OCI-LY3 (cell line): ENCODE results near the gene OR2AK2.
"Not testable (repeated sequence)": the region's sequence is repeated elsewhere in the genome, so short reads cannot be mapped to it uniquely, and the experiment has no call there.

Experiments used
- H2AFZ ChIP-seq: fragments of 200-600, 300-600 bp; shearing (Covaris generic); 2 replicates; pipeline ENCODE4 v1.6.0; 2014; ENCODE audit warnings: antibody characterized with exemption, low read depth, low read length
- H3K27ac ChIP-seq: fragments of 200-600, 300-600 bp; sonication (generic); 2 replicates; pipeline ENCODE4 v1.5.1; 2014; ENCODE audit warnings: mild to moderate bottlenecking, low read length, moderate library complexity, mixed read lengths
- H3K27me3 ChIP-seq: fragments of 200-600, 300-600 bp; sonication (generic); 2 replicates; pipeline ENCODE4 v1.6.1; 2014; ENCODE audit warnings: low read depth, low read length, mixed read lengths
- H3K36me3 ChIP-seq: fragments of 200-600, 300-600 bp; sonication (generic); replicated peaks from 2 replicates; pipeline ENCODE3; 2014; ENCODE audit warnings: low read depth, low read length, mixed read lengths
- H3K4me1 ChIP-seq: fragments of 300-600, 200-600 bp; sonication (generic); 2 replicates; pipeline ENCODE4 v1.6.1; 2014; ENCODE audit warnings: low read length, mixed read lengths
- H3K4me2 ChIP-seq: fragments of 200-600, 300-600 bp; sonication (generic); 2 replicates; pipeline ENCODE4 v1.6.1; 2014; ENCODE audit warnings: low read length, mixed read lengths
- H3K4me3 ChIP-seq: fragments of 300-600, 200-600 bp; sonication (generic); 2 replicates; pipeline ENCODE4 v1.5.1; 2014; ENCODE audit warnings: antibody characterized with exemption, mild to moderate bottlenecking, low read length, moderate library complexity
- H3K79me2 ChIP-seq: fragments of 300-600, 200-600 bp; shearing (Covaris generic); 2 replicates; pipeline ENCODE4 v1.6.1; 2014; ENCODE audit warnings: mild to moderate bottlenecking, low read length, mixed read lengths
- H3K9ac ChIP-seq: fragments of 300-600, 200-600 bp; shearing (Covaris generic); 2 replicates; pipeline ENCODE4 v1.6.0; 2014; ENCODE audit warnings: mild to moderate bottlenecking, low read length, moderate library complexity
- H3K9me3 ChIP-seq: fragments of 200-600, 300-600 bp; shearing (Covaris generic); 2 replicates; pipeline ENCODE4 v1.6.1; 2014; ENCODE audit warnings: low read length, mixed read lengths; ENCODE audit not compliant: insufficient read depth
- H4K20me1 ChIP-seq: fragments of 200-600, 300-600 bp; sonication (generic); 2 replicates; pipeline ENCODE4 v1.6.1; 2016; ENCODE audit warnings: low read length, mixed read lengths; ENCODE audit not compliant: insufficient read depth
- CTCF ChIP-seq: fragments of 200-600, 300-600 bp; sonication (generic); IDR thresholded peaks from 2 replicates; pipeline ENCODE4 v1.5.1; 2014; ENCODE audit warnings: antibody characterized with exemption, low read length, low read depth
- EZH2phosphoT487 ChIP-seq: fragments of 200-600 bp; shearing (Covaris generic); IDR thresholded peaks from 2 replicates; pipeline ENCODE4 v1.6.1; 2018; ENCODE audit warnings: antibody characterized with exemption, mixed run types, low read depth

Gene OR2AK2

DNA sequence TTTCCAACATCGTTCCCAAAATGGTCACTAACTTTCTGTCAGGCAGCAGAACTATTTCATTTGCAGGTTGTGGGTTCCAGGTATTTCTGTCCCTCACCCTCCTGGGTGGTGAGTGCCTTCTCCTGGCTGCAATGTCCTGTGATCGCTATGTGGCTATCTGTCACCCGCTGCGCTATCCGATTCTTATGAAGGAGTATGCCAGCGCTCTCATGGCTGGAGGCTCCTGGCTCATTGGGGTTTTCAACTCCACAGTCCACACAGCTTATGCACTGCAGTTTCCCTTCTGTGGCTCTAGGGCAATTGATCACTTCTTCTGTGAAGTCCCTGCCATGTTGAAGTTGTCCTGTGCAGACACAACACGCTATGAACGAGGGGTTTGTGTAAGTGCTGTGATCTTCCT is 31.0 kb upstream of the OR2AK2 start:
- H3K36me3 ChIP-seq: no peaks in the 10 kb centered on the region
- no peaks in the 10 kb centered on the region for H3K27me3 ChIP-seq
- no peak overlapping the region for H3K9ac ChIP-seq
- no peaks in the 10 kb centered on the region for H3K79me2 ChIP-seq
- no peaks in the 10 kb centered on the region for H3K9me3 ChIP-seq
- H2AFZ ChIP-seq: no peak overlapping the region
- H3K4me1 ChIP-seq: no peaks in the 10 kb centered on the region
- TF ChIP-seq CTCF (no peak), EZH2phosphoT487 (no peak)
- H3K4me2 ChIP-seq: no peak overlapping the region
- no peak overlapping the region for H3K27ac ChIP-seq
- H4K20me1 ChIP-seq: no peaks in the 10 kb centered on the region
- no peak overlapping the region for H3K4me3 ChIP-seq

DNA sequence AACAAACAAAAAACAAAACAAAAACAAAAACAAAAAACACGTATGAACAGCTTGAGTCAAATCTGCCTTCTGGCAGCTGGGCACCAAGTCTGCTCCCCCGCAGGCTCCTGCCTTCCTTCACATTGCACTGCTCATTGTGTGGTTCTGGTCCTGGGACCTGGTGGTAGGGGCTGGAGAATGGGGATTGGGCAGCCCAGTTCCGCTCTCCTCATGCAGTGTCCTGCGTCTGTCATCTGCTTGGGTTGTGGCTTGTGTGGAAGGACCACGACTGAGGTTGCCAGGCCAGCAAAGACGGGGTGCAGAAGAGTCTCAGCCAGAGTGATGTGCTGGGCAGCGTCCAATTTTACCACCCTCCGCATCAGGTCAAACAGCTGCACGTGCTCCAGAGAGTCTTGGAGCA is 29.3 kb upstream of the OR2AK2 start:
- Histone ChIP-seq H4K20me1 (no peaks in the 10 kb centered on the region), H3K79me2 (no peaks in the 10 kb centered on the region), H3K27me3 (no peaks in the 10 kb centered on the region), H3K4me2 (no peak overlapping the region), H3K36me3 (no peaks in the 10 kb centered on the region), H2AFZ (no peak overlapping the region), H3K27ac (no peak overlapping the region), H3K9me3 (no peaks in the 10 kb centered on the region), H3K9ac (no peak overlapping the region), H3K4me1 (no peaks in the 10 kb centered on the region), H3K4me3 (no peak overlapping the region)
- TF ChIP-seq CTCF (no peak), EZH2phosphoT487 (no peak)

DNA sequence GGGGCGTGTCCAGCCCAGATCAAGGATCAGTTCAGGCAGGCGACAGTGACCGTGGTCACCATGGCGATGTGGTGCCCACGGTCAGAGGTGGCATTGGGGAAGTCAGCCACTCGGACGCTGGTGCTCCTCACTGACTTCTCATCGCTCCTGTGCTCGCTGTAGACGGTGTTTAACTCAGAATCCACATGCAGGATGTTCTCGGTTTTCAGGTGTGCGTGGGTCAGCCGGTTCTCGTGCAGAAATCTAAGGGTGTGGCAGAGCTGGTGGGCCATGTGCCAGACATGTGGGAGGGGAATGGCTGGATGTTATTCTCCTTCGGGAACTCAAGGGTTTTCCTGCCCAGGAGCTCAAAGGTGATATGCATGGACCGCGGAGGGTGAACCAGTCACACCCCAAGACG is 28.6 kb upstream of the OR2AK2 start:
- Histone ChIP-seq H3K9me3 (no peaks in the 10 kb centered on the region), H3K36me3 (no peaks in the 10 kb centered on the region), H3K27ac (no peak overlapping the region), H3K4me2 (no peak overlapping the region), H4K20me1 (no peaks in the 10 kb centered on the region), H3K4me3 (no peak overlapping the region), H3K79me2 (no peaks in the 10 kb centered on the region), H3K27me3 (no peaks in the 10 kb centered on the region), H3K9ac (no peak overlapping the region), H2AFZ (no peak overlapping the region), H3K4me1 (no peaks in the 10 kb centered on the region)
- no peak for TF ChIP-seq EZH2phosphoT487

- not testable (repeated sequence) for H3K4me2 ChIP-seq, H3K27me3 ChIP-seq, H3K9ac ChIP-seq, H3K27ac ChIP-seq, H4K20me1 ChIP-seq, H2AFZ ChIP-seq, H3K36me3 ChIP-seq, H3K9me3 ChIP-seq, H3K79me2 ChIP-seq, H3K4me1 ChIP-seq, H3K4me3 ChIP-seq
- TF ChIP-seq CTCF: peak; percentile 55
These were observed 27.9 kb upstream of the OR2AK2 start for GRCh38 chr1:247936965-247937734.
